Measurements from ENCODE around the gene DLEC1.

DLEC1 gene

DNA sequence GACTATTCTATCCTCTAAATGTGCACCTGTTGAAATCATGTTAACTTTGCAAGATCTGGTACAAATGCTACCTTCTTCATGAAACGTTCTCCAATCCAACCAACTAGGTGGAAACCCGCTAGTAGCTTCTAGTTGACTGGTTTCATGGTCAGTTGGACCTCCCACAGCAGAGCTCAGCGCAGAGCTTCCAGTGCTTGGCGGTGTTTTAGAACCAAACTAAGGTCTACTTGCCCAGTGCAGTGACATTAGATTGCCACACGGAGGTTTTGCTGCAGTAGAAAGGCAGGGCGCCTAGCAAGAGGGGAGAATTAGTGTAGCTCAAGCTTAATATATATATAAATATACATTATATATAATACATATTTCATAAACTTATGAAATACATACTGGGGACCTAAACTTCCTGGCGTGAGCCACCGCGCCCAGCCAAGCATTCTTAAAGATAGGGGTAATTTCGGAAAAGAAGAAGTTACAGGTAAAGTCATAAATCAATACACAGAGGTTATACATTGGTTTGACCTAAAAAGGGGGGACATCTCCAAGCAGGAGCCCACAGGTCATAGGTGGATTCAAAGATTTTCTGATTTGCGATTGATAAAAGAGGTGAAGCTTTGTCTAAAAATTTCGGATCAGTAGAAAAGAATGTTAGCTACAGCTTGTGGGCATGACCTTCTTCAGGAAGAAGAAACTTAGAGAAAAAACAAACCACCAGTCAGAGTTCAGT lies 124.3 kb downstream of the DLEC1 start:
- no peak for DNase-seq

DNA sequence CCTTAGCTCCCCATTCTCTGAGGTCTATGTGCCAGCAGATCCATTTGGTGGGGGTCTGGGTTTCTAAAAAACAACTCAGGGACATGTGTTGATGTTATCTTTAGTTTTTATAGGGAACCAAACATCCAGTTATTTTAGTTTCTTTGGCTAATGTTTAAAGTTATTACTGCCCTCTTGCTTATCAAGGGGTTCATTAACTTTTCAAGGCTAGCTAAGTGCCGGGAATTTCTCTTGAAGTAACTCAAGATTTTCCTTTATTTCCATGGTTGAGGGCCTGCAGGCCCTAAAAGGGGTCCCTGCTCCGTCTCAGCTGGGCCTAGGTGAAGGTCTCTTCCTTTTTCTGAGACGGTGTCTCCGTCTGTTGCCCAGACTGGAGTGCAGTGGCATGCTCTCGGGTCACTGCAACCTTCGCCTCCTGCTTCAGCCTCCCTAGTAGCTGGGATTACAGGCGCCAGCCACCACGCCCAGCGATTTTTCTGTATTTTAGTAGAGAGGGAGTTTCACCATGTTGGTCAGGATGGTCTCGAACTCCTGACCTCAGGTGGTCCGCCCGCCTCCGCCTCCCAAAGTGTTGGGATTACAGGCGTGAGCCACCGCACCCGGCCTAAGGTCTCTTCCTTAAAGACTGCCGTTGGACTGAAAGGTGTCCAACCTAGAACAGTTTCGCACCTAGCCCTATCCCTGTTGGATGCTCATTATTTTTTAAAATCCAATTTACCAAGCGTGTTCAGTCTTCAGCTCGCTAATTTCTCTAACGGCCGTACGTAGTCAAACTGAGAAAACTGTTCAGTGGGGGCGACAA lies 125.0 kb downstream of the DLEC1 start:
- DNase-seq = no peak

DNA sequence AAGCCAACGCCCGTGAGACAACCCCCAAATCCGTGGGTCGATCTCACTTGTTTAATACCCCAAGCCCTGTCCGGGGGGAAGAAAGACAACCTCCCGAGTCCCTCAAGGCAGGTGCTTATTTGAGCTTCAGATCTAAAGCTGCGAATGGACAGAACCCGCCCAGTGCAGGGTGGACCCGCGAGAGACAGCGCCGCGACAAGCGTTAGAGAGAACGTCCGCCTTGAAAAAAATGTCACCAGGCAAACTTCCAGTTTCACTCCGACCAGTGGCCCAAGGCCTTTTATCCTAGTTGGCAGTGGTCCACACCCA lies 125.6 kb downstream of the DLEC1 start:
- no peak for DNase-seq

DNA sequence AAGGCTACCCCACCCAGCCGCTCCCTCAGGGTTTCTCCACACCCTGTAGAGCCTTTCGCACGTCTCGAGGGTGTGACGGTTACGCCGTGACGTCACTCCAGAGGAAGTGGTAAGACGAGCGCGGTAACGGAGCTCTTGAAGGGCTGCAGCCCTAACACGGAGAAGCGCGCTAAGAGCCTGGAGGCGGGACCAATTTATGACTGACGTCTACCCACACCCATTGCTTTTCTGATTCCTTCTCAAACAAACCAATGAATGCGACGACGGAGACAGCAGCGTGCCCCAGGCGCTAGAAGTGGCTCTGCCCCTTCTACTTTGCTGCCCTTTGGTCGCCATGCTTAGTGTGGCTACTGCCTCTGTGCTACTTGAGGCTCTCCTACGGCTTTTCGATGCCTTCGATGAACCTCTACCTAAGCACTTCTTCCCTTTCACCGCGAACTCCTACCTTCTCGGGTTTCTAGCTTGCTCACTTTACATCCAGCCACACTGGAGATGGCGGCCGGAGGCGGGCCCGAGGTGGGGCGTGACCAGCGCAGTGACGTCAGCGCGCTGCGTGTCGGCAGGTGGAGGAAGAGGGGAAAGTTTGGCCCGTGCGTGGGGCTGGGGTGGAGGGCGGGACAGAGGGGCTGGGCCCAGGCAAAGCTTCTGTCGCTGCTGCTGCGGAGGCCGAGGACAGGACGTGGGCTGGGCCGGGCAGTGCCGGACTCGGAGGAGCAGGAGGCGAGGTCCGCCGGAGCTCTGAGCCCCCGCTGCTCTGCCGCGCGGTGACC lies 126.1 kb downstream of the DLEC1 start, which contains the start of gene OXSR1:
Gene OXSR1, plus strand, starts transcription at position 586 of the 770 bp plus-strand sequence. CDS start 340 bp downstream, outside the sequence.
- DNase-seq = peak; percentile 98

DNA sequence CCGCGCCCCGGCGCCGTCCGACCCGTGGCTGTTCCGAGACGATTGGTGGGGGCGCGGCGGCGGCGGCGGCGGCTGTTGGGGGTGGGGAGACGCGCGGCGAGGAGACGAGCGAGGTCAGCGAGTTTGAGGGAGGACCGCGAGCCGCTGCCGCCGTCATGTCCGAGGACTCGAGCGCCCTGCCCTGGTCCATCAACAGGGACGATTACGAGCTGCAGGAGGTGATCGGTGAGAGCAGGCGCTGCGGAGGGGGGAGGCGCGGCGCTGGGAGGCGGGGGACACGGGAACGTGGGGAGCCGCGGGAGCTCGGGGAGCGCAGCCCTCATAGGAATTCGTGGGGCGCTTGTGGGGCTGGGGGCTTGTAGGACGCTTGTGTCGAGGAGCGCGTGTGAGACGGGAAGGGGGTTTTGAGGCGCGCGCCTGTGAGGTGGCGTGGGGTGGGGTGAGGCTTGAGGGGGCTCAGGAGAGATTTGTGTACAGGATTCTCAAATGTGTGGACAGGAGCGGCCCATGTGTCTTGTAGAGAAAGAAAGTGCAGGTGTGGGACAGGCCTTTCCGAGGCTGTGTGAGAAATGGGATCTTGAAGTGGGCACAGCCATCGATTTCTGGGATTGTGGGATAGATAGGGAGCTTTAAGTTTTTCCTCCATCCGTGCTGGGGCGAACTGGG lies 126.8 kb downstream of the DLEC1 start:
- no peak for DNase-seq

DNA sequence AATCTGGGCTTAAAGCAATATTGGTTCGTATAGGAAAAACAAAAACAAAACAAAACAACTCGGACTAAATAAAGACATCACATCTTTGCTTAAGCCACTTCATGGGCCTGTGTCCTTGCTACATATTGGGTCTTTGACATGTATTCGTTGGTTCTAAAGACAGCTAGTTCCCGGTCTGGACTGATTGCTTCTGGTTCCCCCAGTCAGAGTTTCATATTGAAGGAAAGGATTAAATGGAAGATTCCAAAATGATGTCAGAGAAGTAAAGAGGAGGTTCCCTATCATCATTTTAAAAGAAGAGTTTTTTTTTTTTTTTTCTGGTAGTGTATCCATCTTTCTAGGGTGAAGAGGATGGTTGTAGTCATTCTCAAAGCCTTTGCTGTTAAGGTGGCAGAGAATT lies 128.6 kb downstream of the DLEC1 start:
- DNase-seq = no peak

DNA sequence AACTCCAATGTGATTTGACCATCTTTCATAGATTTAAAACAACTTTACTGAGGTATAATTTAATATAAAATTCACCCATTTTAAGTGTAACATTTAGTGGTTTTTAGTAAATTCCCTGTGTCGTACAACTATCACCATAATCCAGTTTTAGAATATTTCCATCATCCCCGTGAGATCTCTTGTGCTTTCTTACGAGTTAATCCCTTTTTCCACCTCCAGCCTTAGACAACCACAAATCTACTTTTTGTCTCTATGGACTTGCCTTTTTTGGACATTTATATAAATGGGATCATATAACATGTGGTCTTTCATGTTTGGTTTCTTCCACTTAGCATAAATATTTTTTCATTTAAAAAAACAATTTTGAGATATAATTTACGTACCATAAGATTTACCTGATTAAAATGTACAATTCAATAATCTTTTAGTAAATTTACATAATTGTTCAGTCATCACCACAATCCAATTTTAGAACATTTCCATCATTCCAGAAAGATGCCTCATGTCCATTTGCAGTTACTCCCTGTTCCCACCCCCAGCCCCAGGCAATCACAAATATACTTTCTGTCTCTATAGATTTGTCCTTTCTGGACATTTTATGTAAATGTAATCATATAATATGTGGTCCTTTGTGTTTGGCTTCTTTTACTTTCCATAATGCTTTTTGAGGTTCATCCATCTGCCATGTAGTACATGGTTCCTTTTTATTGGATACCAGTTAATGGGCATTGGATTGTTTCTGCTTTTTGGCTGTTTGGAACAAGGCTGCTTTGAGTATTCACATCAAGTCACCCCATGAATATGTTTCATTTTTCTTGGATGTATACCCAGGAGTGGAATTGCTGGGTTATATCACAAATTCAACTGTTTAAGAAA lies 129.4 kb downstream of the DLEC1 start:
- no peak for DNase-seq

DNA sequence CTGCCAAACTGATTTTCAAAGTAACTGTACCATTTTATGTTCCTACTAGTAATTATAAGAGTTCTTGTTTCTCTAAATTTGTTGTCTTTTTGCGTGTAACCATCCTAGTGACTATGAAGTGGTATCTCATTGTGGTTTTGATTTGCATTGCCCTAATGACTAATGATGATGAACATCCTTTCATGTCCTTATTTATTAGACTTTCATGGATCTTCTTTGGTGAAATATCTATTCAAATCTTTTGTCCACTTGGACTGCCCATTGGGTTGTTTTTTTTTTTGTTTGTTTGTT lies 130.0 kb downstream of the DLEC1 start:
- DNase-seq = no peak

DNA sequence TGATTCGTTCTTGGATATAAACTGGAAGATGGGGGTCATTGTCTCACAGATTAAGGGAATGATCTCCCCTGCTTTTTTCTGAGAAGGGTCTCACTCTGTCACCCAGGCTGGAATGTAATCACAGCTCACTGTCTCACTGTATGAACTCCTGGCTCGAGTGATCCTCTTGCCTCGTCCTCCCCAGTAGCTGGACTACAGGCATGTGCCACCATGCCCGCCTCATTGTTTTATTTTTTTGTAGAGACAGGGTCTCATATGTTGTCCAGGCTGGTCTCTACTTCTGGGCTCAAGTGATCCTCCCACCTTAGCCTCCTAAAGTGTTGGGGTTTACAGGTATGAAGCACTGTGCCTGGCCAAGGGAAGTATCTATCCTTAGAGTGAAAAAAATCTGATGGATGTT lies 131.7 kb downstream of the DLEC1 start:
- DNase-seq = no peak

DNA sequence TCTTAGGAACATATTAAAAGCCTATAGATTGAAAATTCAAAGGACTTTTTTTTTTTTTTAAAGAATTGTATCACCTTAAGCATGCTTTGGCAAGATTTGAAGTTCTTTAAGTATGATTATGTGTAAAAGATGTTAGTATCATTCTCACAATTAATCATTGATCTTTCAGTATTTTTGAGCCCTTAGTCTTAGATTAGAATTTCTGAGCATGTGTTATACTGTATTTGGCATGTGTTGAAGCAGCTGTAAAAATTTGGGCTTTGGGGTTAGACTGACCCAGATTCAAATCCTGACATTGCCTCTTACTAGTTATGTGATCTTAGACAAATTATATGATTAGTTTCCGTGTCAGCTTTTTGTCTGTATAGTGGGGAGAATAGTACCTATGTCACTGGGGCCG lies 132.6 kb downstream of the DLEC1 start:
- no peak for DNase-seq

Data from activated CD8-positive, alpha-beta memory T cell treated with anti-CD3 and anti-CD28 coated beads, Interleukin-2, amount 50 U/mL, for 48 hours (primary cell).